PC-3 (cell line): ENCODE measurements around the gene CARMIL1. TPM values are rescaled to one million over a fixed set of nuclear protein-coding genes. Genes with fewer than 3 reads are reported as not detected.

ENCODE experiments used
- ATAC-seq: fragments of 200-7000 bp; cut with Tn5 transposase; 2 replicates; pipeline ENCODE4 v1.9.1; 2020; ENCODE audit warnings: mild to moderate bottlenecking, moderate library complexity
- BruUV-seq: library from RNA; stranded (reverse); fragments of 400-500 nt; replicated peaks from 2 replicates; lab custom pipeline; 2021; lab: Mats Ljungman, UMichigan
- CTCF ChIA-PET: fragments of 300-600 bp; sonication (Branson Sonifier 250); formaldehyde crosslinking; loops from one replicate; lab custom pipeline; 2022; ENCODE audit warnings: antibody characterized with exemption; lab: Charles Lee
- POLR2A ChIA-PET: fragments of 300-600 bp; sonication (Branson Sonifier 250); formaldehyde crosslinking; loops from one replicate; lab custom pipeline; 2022; ENCODE audit warnings: antibody characterized with exemption; ENCODE audit not compliant: unreplicated experiment; lab: Charles Lee
- DNase-seq: peaks from one replicate; pipeline ENCODE4 v3.0.0-alpha.2; 2015
- H2AFZ ChIP-seq: fragments of 300-600 bp; sonication (generic); 2 replicates; pipeline ENCODE4 v1.6.0; 2016; ENCODE audit warnings: antibody characterized with exemption, low read length
- H3F3A ChIP-seq: fragments of 300-600 bp; sonication (generic); one replicate; pipeline ENCODE4 v1.6.0; 2017; ENCODE audit warnings: antibody characterized with exemption, low read length, control low read depth, mild to moderate bottlenecking; ENCODE audit not compliant: unreplicated experiment
- H3K27ac ChIP-seq: fragments of 300-600 bp; sonication (generic); 2 replicates; pipeline ENCODE4 v1.5.1; 2016; ENCODE audit warnings: mild to moderate bottlenecking, low read length
- H3K27me3 ChIP-seq: fragments of 300-600 bp; sonication (generic); 2 replicates; pipeline ENCODE4 v1.6.1; 2016; ENCODE audit warnings: low read length, mixed read lengths
- H3K36me3 ChIP-seq: fragments of 300-600 bp; sonication (generic); 2 replicates; pipeline ENCODE4 v1.6.1; 2016; ENCODE audit warnings: low read depth, mixed run types, low read length, mixed read lengths
- H3K4me1 ChIP-seq: fragments of 300-600 bp; sonication (generic); 2 replicates; pipeline ENCODE4 v1.5.1; 2016; ENCODE audit warnings: low read length; ENCODE audit not compliant: insufficient read depth
- H3K4me2 ChIP-seq: fragments of 300-600 bp; sonication (generic); 2 replicates; pipeline ENCODE4 v1.6.0; 2016; ENCODE audit warnings: low read length
- H3K4me3 ChIP-seq: fragments of 300-600 bp; sonication (generic); 2 replicates; pipeline ENCODE4 v1.5.1; 2016; ENCODE audit warnings: mild to moderate bottlenecking, low read length, mixed read lengths
- H3K79me2 ChIP-seq: fragments of 300-600 bp; sonication (generic); 2 replicates; pipeline ENCODE4 v1.6.1; 2017; ENCODE audit warnings: low read length, mixed read lengths
- H3K9ac ChIP-seq: fragments of 300-600 bp; sonication (generic); 2 replicates; pipeline ENCODE4 v1.6.0; 2016; ENCODE audit warnings: mild to moderate bottlenecking, low read length
- H3K9me2 ChIP-seq: fragments of 300-600 bp; sonication (generic); replicated peaks from 2 replicates; pipeline ENCODE4 v1.6.1; 2016; ENCODE audit warnings: mixed run types, low read length, mixed read lengths
- H3K9me3 ChIP-seq: fragments of 300-600 bp; sonication (generic); 2 replicates; pipeline ENCODE4 v1.6.1; 2016; ENCODE audit warnings: low read length, mixed read lengths
- H4K20me1 ChIP-seq: fragments of 300-600 bp; sonication (generic); 2 replicates; pipeline ENCODE4 v1.6.1; 2016; ENCODE audit warnings: low read length, mixed read lengths
- CTCF ChIP-seq: fragments of 300-600 bp; sonication (generic); conservative IDR thresholded peaks from 2 replicates; pipeline ENCODE4 v1.5.1; 2017; ENCODE audit warnings: antibody characterized with exemption, low read depth, mild to moderate bottlenecking, low read length
- EZH2 ChIP-seq: fragments of 300-600 bp; sonication (generic); IDR thresholded peaks from one replicate; pipeline ENCODE4 v1.6.1; 2017; ENCODE audit warnings: antibody characterized with exemption, mild to moderate bottlenecking, low read length; ENCODE audit not compliant: unreplicated experiment
- EZH2phosphoT487 ChIP-seq: fragments of 300-600 bp; sonication (generic); IDR thresholded peaks from 2 replicates; pipeline ENCODE4 v1.6.1; 2018; ENCODE audit warnings: mild to moderate bottlenecking, antibody characterized with exemption, low read length, borderline replicate concordance
- intact Hi-C: fragments of 100-400 bp; cut with micrococcal nuclease; formaldehyde crosslinking; loops from 2 replicates; pipeline ENCODE4 v1.9.0; 2023
- total RNA-seq: library from RNA; depleted of rRNA; stranded (reverse); fragments of >200 nt; gene quantifications from 2 replicates; pipeline ENCODE4 v1.2.3, GENCODE V29; 2014

Gene CARMIL1
- total RNA-seq, 1 experiment from 2014 or later: 22.0 TPM

- POLR2A ChIA-PET: no interaction called here
- Histone ChIP-seq H3K4me1 (peaks cover 9% of the 10 kb centered on the region; the same call in 1 of the 2 replicates), H3K27me3 (no peaks in the 10 kb centered on the region), H3K9me2 (no peaks in the 10 kb centered on the region), H3K9me3 (no peaks in the 10 kb centered on the region), H3K36me3 (0 out of 2 replicates have a peak, but pooled peaks cover 4% of the 10 kb centered on the region), H4K20me1 (no peaks in the 10 kb centered on the region; the same call in 1 of the 2 replicates), H3K4me2 (no peak overlapping the region), H3K27ac (no peak overlapping the region), H3K9ac (no peak overlapping the region), H3K4me3 (no peak overlapping the region), H2AFZ (no peak overlapping the region), H3F3A (no peaks in the 10 kb centered on the region), H3K79me2 (peaks cover 74% of the 10 kb centered on the region)
- TF ChIP-seq EZH2phosphoT487: no peak
- no peak for TF ChIP-seq EZH2
- TF ChIP-seq CTCF: no peak
- no TSS peak for BruUV-seq
- intact Hi-C loops: no loop called here
- ATAC-seq (no peak), DNase-seq (no peak)
- CTCF ChIA-PET: no interaction called here
These were observed 8.8 kb downstream of the CARMIL1 start for GRCh38 chr6:25287941-25288340.

- DNase-seq (no peak), ATAC-seq (no peak)
- no peak overlapping the region for H3K4me3 ChIP-seq
- H3K9ac ChIP-seq: no peak overlapping the region
- intact Hi-C loops: no loop called here
- no peak overlapping the region for H3K27ac ChIP-seq
- H3K27me3 ChIP-seq: no peaks in the 10 kb centered on the region
- ChIA-PET POLR2A (no interaction called here), CTCF (no interaction called here)
- H3K4me2 ChIP-seq: no peak overlapping the region
- H3K9me3 ChIP-seq: no peaks in the 10 kb centered on the region
- no peaks in the 10 kb centered on the region for H3K9me2 ChIP-seq
- peaks cover 6% of the 10 kb centered on the region; the same call in 1 of the 2 replicates for H3K4me1 ChIP-seq
- no peak for TF ChIP-seq EZH2phosphoT487
- no peak for TF ChIP-seq CTCF
- no peak for TF ChIP-seq EZH2
- H2AFZ ChIP-seq: no peak overlapping the region
- H3F3A ChIP-seq: no peaks in the 10 kb centered on the region
- H3K79me2 ChIP-seq: peaks cover 69% of the 10 kb centered on the region
- 0 out of 2 replicates have a peak, but pooled peaks cover 4% of the 10 kb centered on the region for H3K36me3 ChIP-seq
- H4K20me1 ChIP-seq: no peaks in the 10 kb centered on the region; the same call in 1 of the 2 replicates
- BruUV-seq: no TSS peak
These were observed 9.3 kb downstream of the CARMIL1 start for GRCh38 chr6:25288518-25288917.

- H3K27me3 ChIP-seq: no peaks in the 10 kb centered on the region
- no peaks in the 10 kb centered on the region for H3K4me1 ChIP-seq
- ChIA-PET CTCF (no interaction called here), POLR2A (no interaction called here)
- no peak overlapping the region for H3K27ac ChIP-seq
- H3K4me2 ChIP-seq: no peak overlapping the region
- H3K9ac ChIP-seq: no peak overlapping the region
- BruUV-seq: no TSS peak
- H3K9me3 ChIP-seq: no peaks in the 10 kb centered on the region
- no peaks in the 10 kb centered on the region; the same call in 1 of the 2 replicates for H4K20me1 ChIP-seq
- peaks cover 62% of the 10 kb centered on the region for H3K79me2 ChIP-seq
- H3F3A ChIP-seq: no peaks in the 10 kb centered on the region
- no peak for DNase-seq
- H2AFZ ChIP-seq: no peak overlapping the region
- 0 out of 2 replicates have a peak, but pooled peaks cover 4% of the 10 kb centered on the region for H3K36me3 ChIP-seq
- TF ChIP-seq CTCF (no peak), EZH2phosphoT487 (no peak), EZH2 (no peak)
- no peak for ATAC-seq
- H3K9me2 ChIP-seq: no peaks in the 10 kb centered on the region
- no peak overlapping the region for H3K4me3 ChIP-seq
- intact Hi-C loops: no loop called here
These were observed 11.3 kb downstream of the CARMIL1 start for GRCh38 chr6:25290306-25291060.
